Cardiac fibroblast (primary cell): ENCODE results near the gene ZNF236.

Experiments
- DNase-seq, 2 donors: peaks; one replicate each; pipeline versions ENCODE4 v3.0.0 to v3.0.0-alpha.2; 2010; ENCODE audit warnings: low read depth in 2 of 2
- H3K4me3 ChIP-seq, 2 donors: replicated peaks in 1 of 2; 1 replicate in 1 of 2; 2 replicates in 1 of 2; pipeline ENCODE4 v1.5.1; 2011; ENCODE audit warnings: low read depth in 2 of 2, low read length in 2 of 2, mild to moderate bottlenecking in 2 of 2, moderate library complexity in 1 of 2
- CTCF ChIP-seq: IDR thresholded peaks from one replicate; pipeline ENCODE4 v1.5.1; 2011; ENCODE audit warnings: low read depth, mild to moderate bottlenecking, low read length, inconsistent platforms

ZNF236 gene

GRCh38 chr18:76855594-76855993, 33.2 kb downstream of the ZNF236 start:
- DNase-seq, result no peak
- no peak overlapping the region for H3K4me3 ChIP-seq
- no peak for TF ChIP-seq CTCF

GRCh38 chr18:76857476-76857875, 35.1 kb downstream of the ZNF236 start:
- TF ChIP-seq CTCF, result no peak
- no peak overlapping the region for H3K4me3 ChIP-seq
- DNase-seq, result no peak

- no peak for DNase-seq
- no peak overlapping the region for H3K4me3 ChIP-seq
- TF ChIP-seq CTCF, result no peak
Measured at GRCh38 chr18:76859474-76860339, 37.4 kb downstream of the ZNF236 start.

- H3K4me3 ChIP-seq, result no peak overlapping the region
- TF ChIP-seq CTCF, result no peak
- DNase-seq, result no peak
Measured at GRCh38 chr18:76860411-76860810, 38.1 kb downstream of the ZNF236 start.

GRCh38 chr18:76866666-76867065, 44.3 kb downstream of the ZNF236 start:
- TF ChIP-seq CTCF, result no peak
- no peak for DNase-seq
- no peak overlapping the region for H3K4me3 ChIP-seq

- no peak for TF ChIP-seq CTCF
- no peak overlapping the region for H3K4me3 ChIP-seq
- no peak for DNase-seq
Measured at GRCh38 chr18:76873311-76873710, 51.0 kb downstream of the ZNF236 start.
